ENCODE data around the gene KRT3.

KRT3 gene

GRCh38 chr12:52790427-52791270 is 5.3 kb downstream of the KRT3 start:
- Histone ChIP-seq H3K4me3 (ENCODE audit: low read length in 2 of 2) (no peak overlapping the region), H3K27ac (ENCODE audit: low read depth in 2 of 2, low read length in 2 of 2) (no peak overlapping the region), H3K9me3 (ENCODE audit: control insufficient read depth in 2 of 2, low read length in 2 of 2) (no peaks in the 10 kb centered on the region), H3K9ac (ENCODE audit: low read depth in 1 of 2, low read length in 2 of 2) (no peak overlapping the region), H3K27me3 (ENCODE audit: control insufficient read depth in 2 of 2, insufficient read depth in 2 of 2, low read length in 2 of 2) (peaks cover 10 to 22% of the 10 kb centered on the region in 2 donors), H3K4me1 (ENCODE audit: control insufficient read depth in 2 of 2, insufficient read depth in 2 of 2, low read length in 2 of 2) (no peaks in the 10 kb centered on the region), H3K36me3 (ENCODE audit: control insufficient read depth in 2 of 2, insufficient read depth in 2 of 2, low read length in 2 of 2) (no peaks in the 10 kb centered on the region)

GRCh38 chr12:52789637-52790426 is 6.1 kb downstream of the KRT3 start:
- Histone ChIP-seq H3K4me1 (ENCODE audit: control insufficient read depth in 2 of 2, insufficient read depth in 2 of 2, low read length in 2 of 2) (no peaks in the 10 kb centered on the region), H3K27me3 (ENCODE audit: control insufficient read depth in 2 of 2, insufficient read depth in 2 of 2, low read length in 2 of 2) (peaks cover 10 to 27% of the 10 kb centered on the region in 2 donors), H3K4me3 (ENCODE audit: low read length in 2 of 2) (no peak overlapping the region), H3K27ac (ENCODE audit: low read depth in 2 of 2, low read length in 2 of 2) (no peak overlapping the region), H3K36me3 (ENCODE audit: control insufficient read depth in 2 of 2, insufficient read depth in 2 of 2, low read length in 2 of 2) (no peaks in the 10 kb centered on the region), H3K9me3 (ENCODE audit: control insufficient read depth in 2 of 2, low read length in 2 of 2) (no peaks in the 10 kb centered on the region), H3K9ac (ENCODE audit: low read depth in 1 of 2, low read length in 2 of 2) (no peak overlapping the region)

GRCh38 chr12:52788876-52789636 is 6.9 kb downstream of the KRT3 start:
- Histone ChIP-seq H3K27ac (ENCODE audit: low read depth in 2 of 2, low read length in 2 of 2) (no peak overlapping the region), H3K9me3 (ENCODE audit: control insufficient read depth in 2 of 2, low read length in 2 of 2) (no peaks in the 10 kb centered on the region), H3K4me1 (ENCODE audit: control insufficient read depth in 2 of 2, insufficient read depth in 2 of 2, low read length in 2 of 2) (no peaks in the 10 kb centered on the region), H3K9ac (ENCODE audit: low read depth in 1 of 2, low read length in 2 of 2) (no peak overlapping the region), H3K27me3 (ENCODE audit: control insufficient read depth in 2 of 2, insufficient read depth in 2 of 2, low read length in 2 of 2) (peaks cover 12 to 24% of the 10 kb centered on the region in 2 donors), H3K36me3 (ENCODE audit: control insufficient read depth in 2 of 2, insufficient read depth in 2 of 2, low read length in 2 of 2) (no peaks in the 10 kb centered on the region), H3K4me3 (ENCODE audit: low read length in 2 of 2) (no peak overlapping the region)

GRCh38 chr12:52788192-52788875 is 7.6 kb downstream of the KRT3 start:
- Histone ChIP-seq H3K9me3 (ENCODE audit: control insufficient read depth in 2 of 2, low read length in 2 of 2) (no peaks in the 10 kb centered on the region), H3K4me1 (ENCODE audit: control insufficient read depth in 2 of 2, insufficient read depth in 2 of 2, low read length in 2 of 2) (no peaks in the 10 kb centered on the region), H3K36me3 (ENCODE audit: control insufficient read depth in 2 of 2, insufficient read depth in 2 of 2, low read length in 2 of 2) (no peaks in the 10 kb centered on the region), H3K27ac (ENCODE audit: low read depth in 2 of 2, low read length in 2 of 2) (no peak overlapping the region), H3K4me3 (ENCODE audit: low read length in 2 of 2) (no peak overlapping the region), H3K9ac (ENCODE audit: low read depth in 1 of 2, low read length in 2 of 2) (no peak overlapping the region), H3K27me3 (ENCODE audit: control insufficient read depth in 2 of 2, insufficient read depth in 2 of 2, low read length in 2 of 2) (peaks cover 13 to 22% of the 10 kb centered on the region in 2 donors)

GRCh38 chr12:52787324-52788191 is 8.4 kb downstream of the KRT3 start:
- no peaks in the 10 kb centered on the region for H3K4me1 ChIP-seq (ENCODE audit: control insufficient read depth in 2 of 2, insufficient read depth in 2 of 2, low read length in 2 of 2)
- H3K27me3 ChIP-seq (ENCODE audit: control insufficient read depth in 2 of 2, insufficient read depth in 2 of 2, low read length in 2 of 2) = peaks cover 13 to 22% of the 10 kb centered on the region in 2 donors

GRCh38 chr12:52784909-52785308 is 11.0 kb downstream of the KRT3 start:
- H3K27ac ChIP-seq (ENCODE audit: low read depth in 2 of 2, low read length in 2 of 2) = no peak overlapping the region
- H3K4me1 ChIP-seq (ENCODE audit: control insufficient read depth in 2 of 2, insufficient read depth in 2 of 2, low read length in 2 of 2) = no peaks in the 10 kb centered on the region
- peaks cover 10 to 18% of the 10 kb centered on the region in 2 donors for H3K27me3 ChIP-seq (ENCODE audit: control insufficient read depth in 2 of 2, insufficient read depth in 2 of 2, low read length in 2 of 2)
- no peak overlapping the region for H3K9ac ChIP-seq (ENCODE audit: low read depth in 1 of 2, low read length in 2 of 2)
- H3K4me3 ChIP-seq (ENCODE audit: low read length in 2 of 2) = no peak overlapping the region
- H3K9me3 ChIP-seq (ENCODE audit: control insufficient read depth in 2 of 2, low read length in 2 of 2) = no peaks in the 10 kb centered on the region
- no peaks in the 10 kb centered on the region for H3K36me3 ChIP-seq (ENCODE audit: control insufficient read depth in 2 of 2, insufficient read depth in 2 of 2, low read length in 2 of 2)

More at GRCh38 chr12:52787324-52788191, 8.4 kb downstream of the KRT3 start:
- H3K9me3 ChIP-seq (ENCODE audit: control insufficient read depth in 2 of 2, low read length in 2 of 2) = no peaks in the 10 kb centered on the region
- H3K27ac ChIP-seq (ENCODE audit: low read depth in 2 of 2, low read length in 2 of 2) = no peak overlapping the region
- H3K4me3 ChIP-seq (ENCODE audit: low read length in 2 of 2) = no peak overlapping the region
- H3K9ac ChIP-seq (ENCODE audit: low read depth in 1 of 2, low read length in 2 of 2) = no peak overlapping the region
- H3K36me3 ChIP-seq (ENCODE audit: control insufficient read depth in 2 of 2, insufficient read depth in 2 of 2, low read length in 2 of 2) = no peaks in the 10 kb centered on the region

GRCh38 chr12:52783563-52784316 is 12.2 kb downstream of the KRT3 start:
- Histone ChIP-seq H3K27ac (ENCODE audit: low read depth in 2 of 2, low read length in 2 of 2) (no peak overlapping the region), H3K9me3 (ENCODE audit: control insufficient read depth in 2 of 2, low read length in 2 of 2) (no peaks in the 10 kb centered on the region), H3K36me3 (ENCODE audit: control insufficient read depth in 2 of 2, insufficient read depth in 2 of 2, low read length in 2 of 2) (no peaks in the 10 kb centered on the region), H3K9ac (ENCODE audit: low read depth in 1 of 2, low read length in 2 of 2) (no peak overlapping the region), H3K4me3 (ENCODE audit: low read length in 2 of 2) (no peak overlapping the region), H3K27me3 (ENCODE audit: control insufficient read depth in 2 of 2, insufficient read depth in 2 of 2, low read length in 2 of 2) (peaks cover 3 to 9% of the 10 kb centered on the region in 2 donors), H3K4me1 (ENCODE audit: control insufficient read depth in 2 of 2, insufficient read depth in 2 of 2, low read length in 2 of 2) (no peaks in the 10 kb centered on the region)

GRCh38 chr12:52782502-52782901 is 13.4 kb downstream of the KRT3 start:
- no peak overlapping the region for H3K27ac ChIP-seq (ENCODE audit: low read depth in 2 of 2, low read length in 2 of 2)
- H3K36me3 ChIP-seq (ENCODE audit: control insufficient read depth in 2 of 2, insufficient read depth in 2 of 2, low read length in 2 of 2) = no peaks in the 10 kb centered on the region
- H3K27me3 ChIP-seq (ENCODE audit: control insufficient read depth in 2 of 2, insufficient read depth in 2 of 2, low read length in 2 of 2) = peaks cover 3 to 8% of the 10 kb centered on the region in 2 donors
- no peaks in the 10 kb centered on the region for H3K4me1 ChIP-seq (ENCODE audit: control insufficient read depth in 2 of 2, insufficient read depth in 2 of 2, low read length in 2 of 2)
- H3K9me3 ChIP-seq (ENCODE audit: control insufficient read depth in 2 of 2, low read length in 2 of 2) = no peaks in the 10 kb centered on the region
- no peak overlapping the region for H3K9ac ChIP-seq (ENCODE audit: low read depth in 1 of 2, low read length in 2 of 2)
- no peak overlapping the region for H3K4me3 ChIP-seq (ENCODE audit: low read length in 2 of 2)
